Stimulated activated CD4-positive, alpha-beta T cell treated with anti-CD3 and anti-CD28 coated beads, Interleukin-4, amount 100 ng/mL, for 48 hours (primary cell): ENCODE measurements around the gene TAS2R5.
"Not testable (repeated sequence)": the region's sequence is repeated elsewhere in the genome, so short reads cannot be mapped to it uniquely, and the experiment has no call there.

Experiments used
- DNase-seq, 2 donors: peaks; one replicate each; pipeline ENCODE4 v3.0.0-alpha.2; 2020; ENCODE audit warnings: low read depth in 2 of 2

The TAS2R5 gene, protein sequence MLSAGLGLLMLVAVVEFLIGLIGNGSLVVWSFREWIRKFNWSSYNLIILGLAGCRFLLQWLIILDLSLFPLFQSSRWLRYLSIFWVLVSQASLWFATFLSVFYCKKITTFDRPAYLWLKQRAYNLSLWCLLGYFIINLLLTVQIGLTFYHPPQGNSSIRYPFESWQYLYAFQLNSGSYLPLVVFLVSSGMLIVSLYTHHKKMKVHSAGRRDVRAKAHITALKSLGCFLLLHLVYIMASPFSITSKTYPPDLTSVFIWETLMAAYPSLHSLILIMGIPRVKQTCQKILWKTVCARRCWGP

DNA sequence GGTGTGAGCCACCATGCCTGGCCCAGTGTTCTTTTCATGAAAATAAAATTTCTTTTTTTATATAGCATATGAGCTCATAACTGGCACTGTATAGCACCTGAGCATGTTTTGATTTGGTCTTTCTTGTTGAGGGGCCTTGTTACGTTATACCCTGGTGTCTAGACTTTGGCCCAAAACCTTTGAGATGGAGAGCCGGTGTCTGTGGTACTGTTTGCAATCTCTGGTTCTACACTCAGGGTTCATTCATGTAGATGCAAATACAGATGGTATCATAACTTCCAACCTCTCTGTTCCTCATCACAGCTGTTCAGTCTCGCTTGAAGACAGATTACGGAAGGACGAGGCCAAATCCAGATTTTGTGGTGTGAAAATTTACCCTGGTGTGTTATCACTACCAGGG, at the start of gene TAS2R5:
TSS of gene TAS2R5 (plus strand) at position 301 of the 400 bp plus-strand sequence. CDS start 145 bp downstream, outside the sequence.
- DNase-seq: no peak

DNA sequence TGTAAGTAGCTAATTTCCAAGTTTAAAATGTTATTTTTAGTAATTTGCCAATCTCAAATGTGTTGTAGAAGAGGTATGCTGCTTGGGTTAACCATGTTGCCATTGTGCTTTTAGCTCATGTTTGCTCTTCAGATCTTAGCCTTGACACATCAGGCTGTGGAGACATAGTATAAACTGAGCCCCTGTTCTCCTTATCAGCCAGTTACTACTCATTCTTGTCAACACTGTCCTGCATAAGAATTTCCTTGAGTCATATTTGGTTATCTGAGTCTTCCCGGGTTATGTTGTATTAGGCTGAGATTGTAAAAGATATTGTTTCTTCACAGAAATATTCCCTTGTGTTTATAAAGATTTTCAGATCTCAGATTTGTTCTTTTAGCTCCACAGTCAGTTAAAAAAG, 47.8 kb upstream of the TAS2R5 start:
- no peak for DNase-seq

DNA sequence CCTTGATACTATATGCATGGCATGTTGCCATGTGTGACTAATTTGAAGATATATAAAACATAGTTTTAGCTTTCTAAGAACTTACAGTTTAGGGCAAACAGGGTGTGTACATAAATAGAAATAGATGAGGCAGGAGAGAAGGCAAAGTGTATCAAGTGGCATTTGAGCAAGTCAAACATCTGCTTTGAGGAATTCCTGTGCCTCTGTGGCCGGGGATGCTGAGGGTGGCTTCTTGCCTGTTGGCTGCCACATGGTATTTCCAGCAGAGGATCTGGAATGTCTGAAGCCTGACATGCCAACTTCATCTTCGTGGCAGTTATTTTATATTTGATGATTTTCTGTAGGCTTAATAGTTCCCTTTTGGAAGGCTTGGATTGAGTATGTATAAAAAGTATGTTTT, 45.9 kb upstream of the TAS2R5 start:
- no peak for DNase-seq

DNA sequence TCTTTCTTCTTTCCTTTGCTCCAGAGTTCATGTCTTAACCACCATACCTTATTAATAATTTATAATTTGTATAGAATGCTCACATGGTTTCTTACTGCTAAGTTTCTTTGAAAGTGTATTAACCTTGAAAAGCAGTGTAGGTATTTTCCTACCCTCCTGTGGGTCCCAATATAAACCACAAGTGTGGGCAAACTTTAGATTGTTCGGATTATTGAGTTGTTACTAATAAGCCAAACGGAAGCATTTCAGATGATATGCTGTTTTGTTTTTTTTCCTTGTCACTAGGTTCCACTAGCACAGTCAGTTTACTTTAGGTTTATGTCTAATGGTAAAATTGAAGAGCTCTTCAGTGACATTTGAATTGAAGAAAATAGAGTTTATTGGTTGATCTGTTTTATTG, 41.6 kb upstream of the TAS2R5 start:
- DNase-seq: no peak

DNA sequence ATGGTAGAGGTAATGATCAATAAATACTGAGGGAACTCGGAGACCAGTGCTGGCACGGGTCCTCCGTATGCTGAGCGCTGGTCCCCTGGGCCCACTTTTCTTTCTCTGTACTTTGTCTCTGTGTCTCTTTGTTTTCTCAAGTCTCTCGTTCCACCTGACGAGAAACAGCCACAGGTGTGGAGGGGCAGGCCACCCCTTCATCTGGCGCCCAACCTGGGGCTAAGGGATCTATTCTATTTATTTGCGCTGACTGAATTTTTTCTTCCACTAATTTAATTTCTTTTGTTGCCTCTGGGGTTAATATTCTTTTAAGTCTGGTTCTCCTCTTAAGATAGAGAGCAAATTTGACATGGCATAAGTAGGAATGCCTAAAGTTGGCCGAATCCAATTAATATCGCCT, 38.1 kb upstream of the TAS2R5 start:
- not testable (repeated sequence) for DNase-seq

DNA sequence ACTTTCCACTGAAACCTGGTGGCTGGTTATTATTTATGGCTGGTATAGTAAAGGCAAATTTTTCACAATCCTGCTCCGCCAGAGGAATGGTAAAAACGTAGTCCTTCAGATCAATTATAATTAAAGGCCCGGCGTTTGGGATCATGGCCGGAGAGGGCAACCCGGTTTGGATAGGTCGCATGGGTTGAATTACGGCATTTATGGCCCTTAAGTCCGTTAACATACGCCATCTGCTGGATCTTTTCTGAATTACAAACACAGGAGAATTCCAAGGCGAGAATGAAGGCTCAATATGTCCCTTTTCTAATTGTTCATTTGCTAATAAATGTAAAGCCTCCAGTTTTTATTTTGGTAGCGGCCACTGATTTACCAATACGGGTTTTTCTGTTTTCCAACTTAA, 37.4 kb upstream of the TAS2R5 start:
- no peak for DNase-seq

DNA sequence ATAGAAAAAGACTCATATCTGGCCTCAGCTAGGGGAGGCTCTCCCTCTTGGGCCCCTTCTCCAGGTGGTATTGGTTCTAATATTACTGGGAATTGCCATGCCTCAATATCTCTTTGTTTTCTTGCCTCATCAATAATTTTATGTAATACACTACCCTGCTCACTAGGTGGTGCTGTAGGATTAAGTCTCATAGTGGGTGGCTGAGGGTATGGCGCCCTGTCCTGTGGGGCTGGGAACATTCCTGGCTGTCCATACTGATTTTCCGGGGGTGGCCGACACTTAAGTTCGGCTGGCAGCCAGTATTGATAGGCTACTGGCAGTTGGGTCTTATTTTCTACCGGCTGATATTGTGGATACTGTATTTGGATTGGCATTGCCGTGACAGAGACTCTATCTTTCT, 35.1 kb upstream of the TAS2R5 start:
- DNase-seq: no peak

DNA sequence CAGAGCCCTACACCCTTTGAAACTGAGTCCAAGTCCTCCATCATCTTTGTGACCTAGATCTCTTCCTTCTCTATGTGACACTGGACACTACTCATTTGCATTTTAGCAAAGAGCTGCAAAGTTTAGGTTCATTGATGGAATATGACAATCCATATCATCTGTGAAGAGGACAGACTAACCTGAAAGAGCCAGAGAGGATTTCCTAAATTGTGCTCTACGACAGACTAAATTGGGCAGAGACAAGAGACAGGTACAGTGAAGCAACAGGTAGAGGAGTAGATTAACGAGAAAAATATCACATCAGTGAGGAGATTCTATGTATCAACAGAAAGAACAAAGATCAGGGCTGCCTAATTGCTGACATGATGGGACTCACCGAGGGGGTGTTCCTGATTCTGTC, 26.2 kb upstream of the TAS2R5 start, which contains the start of gene TAS2R3:
TSS of gene TAS2R3 (plus strand) at position 301 of the 400 bp plus-strand sequence. CDS start at position 363, 62 bp downstream.
- no peak for DNase-seq

DNA sequence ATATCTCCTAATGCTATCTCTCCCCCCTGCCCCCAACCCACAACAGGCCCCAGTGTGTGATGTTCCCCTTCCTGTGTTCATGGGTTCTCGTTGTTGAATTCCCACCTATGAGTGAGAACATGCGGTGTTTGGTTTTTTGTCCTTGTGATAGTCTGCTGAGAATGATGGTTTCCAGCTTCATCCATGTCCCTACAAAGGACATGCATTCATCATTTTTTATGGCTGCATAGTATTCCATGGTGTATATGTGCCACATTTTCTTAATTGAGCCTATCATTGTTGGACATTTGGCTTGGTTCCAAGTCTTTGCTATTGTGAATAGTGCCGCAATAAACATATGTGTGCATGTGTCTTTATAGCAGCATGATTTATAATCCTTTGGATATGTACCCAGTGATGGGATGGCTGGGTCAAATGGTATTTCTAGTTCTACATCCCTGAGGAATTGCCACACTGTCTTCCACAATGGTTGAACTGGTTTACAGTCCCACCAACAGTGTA, 19.9 kb upstream of the TAS2R5 start:
- DNase-seq: not testable (repeated sequence)

DNA sequence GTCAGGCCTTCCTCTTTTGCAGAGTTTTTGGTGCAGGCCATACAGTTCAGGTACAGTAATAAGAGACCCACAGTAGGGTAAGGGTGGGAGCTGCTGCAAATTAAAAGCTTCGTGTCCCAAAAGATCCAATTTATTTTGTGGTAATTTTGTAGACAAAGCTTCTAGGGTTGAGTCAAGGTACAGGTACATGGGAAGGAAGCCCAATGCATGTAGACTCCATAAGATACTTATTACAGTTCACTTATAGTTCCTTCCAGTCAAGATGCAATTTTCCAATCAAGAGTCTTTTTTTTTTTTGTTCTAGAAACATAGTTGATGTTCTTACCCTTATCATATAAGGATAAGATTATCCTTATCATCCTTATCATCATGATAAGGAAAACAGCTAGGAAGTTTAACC, 13.6 kb upstream of the TAS2R5 start, which contains the start of gene TAS2R4:
TSS of gene TAS2R4 (plus strand) at position 301 of the 400 bp plus-strand sequence. CDS start 1,815 bp downstream, outside the sequence.
- DNase-seq: no peak

DNA sequence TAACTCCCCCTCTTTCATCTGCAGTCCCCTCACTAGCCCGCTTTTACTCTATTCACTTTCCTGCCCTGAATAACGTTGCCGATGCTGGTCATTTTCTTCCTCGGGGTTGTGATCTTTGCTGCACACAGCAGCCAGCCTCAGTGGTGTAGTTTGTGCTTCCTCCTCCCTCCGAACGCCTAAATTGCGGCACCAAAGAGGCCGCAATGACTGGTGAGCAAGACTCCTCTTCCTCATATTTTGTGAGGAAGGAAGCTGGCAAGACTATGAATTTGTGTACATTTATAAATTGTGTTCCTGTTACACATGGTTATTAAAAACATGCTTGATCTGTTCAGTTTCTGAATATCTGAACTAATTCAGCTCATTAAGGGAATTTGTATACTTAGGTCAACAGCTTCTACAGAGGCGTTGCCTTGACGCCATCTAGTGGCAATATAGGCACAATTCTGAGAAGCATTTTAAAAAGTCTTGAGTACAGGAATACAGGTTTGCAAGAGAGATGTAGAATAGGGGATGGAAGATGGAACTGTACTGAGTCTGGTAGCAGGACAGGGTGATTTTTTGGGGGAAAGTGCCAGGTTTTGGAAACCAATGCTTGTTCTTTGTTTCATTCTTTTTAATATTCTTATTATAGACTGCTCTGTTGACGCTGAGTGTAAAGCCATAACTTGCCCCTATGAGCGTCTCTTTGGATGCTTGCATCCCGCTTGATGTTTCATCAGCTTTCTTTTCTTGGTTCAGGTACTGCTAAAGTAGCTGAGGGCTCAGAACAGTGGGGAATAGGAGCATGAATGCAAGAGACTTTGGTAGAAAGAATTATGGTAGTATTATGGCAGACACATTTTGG, 4.1 kb upstream of the TAS2R5 start:
- no peak for DNase-seq

DNA sequence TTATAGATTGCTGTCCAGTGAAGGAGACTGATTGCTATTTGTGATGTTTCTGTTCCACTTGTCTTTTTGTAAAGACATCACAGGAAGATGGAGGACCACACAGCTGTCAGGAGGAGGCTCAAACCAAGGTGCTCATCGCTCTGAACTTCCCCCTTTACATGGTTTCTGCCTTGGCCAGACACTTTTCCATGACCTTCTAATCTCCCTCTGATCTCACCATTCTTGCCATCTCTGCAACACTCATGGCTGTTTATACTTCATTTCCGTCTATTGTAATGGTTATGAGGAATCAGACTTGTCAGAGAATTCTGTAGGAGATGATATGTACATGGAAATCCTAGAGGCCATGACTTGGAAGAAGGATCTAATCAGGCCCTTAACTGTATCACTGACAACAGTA, 1.7 kb upstream of the TAS2R5 start:
- DNase-seq: no peak

DNA sequence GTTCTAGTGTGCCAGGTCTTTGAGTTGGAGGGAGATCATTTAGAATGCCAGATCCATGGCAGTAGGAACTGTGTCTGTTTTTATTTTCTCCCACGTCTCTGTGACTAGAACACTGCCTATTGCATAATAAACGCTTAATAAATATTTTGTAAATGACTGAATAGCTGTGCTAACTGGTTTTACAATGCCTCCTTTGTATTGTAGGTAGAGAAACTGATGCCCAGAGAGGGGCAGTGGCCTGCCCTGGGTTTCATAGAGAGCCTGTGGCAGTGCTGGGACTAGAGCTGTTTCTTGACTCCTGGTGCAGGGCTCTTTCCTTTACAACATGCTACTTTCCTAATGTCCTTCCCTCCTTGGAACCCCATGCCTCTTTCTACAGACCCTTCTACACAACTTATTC, 2.5 kb downstream of the TAS2R5 start:
- DNase-seq: no peak

DNA sequence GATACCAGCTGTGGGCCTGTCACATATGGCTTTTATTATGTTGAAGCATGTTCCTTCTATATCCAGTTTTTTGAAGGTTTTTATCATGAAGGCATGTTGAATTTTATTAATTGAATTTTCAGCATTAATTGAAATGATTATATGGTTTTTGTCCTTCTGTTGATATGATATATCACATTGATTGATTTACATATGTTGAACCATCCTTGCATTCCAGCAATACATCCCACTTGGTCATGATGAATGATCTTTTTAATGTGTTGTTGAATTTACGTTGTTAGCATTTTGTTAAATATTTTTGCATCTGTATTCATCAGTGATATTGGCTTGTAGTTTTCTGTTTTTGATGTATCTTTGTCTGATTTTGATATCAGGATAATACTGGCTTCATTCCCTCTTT, 30.1 kb downstream of the TAS2R5 start:
- no peak for DNase-seq

DNA sequence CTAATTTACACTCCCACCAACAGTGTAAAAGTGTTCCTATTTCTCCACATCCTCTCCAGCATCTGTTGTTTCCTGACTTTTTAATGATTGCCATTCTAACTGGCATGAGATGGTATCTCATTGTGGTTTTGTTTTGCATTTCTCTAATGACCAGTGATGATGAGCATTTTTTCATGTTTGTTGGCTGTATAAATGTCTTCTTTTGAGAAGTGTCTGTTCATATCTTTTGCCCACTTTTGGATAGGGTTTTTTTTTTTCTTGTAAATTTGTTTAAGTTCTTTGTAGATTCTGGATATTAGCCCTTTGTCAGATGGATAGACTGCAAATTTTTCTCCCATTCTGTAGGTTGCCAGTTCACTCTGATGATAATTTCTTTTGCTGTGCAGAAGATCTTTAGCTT, 32.4 kb downstream of the TAS2R5 start:
- DNase-seq: not testable (repeated sequence)

DNA sequence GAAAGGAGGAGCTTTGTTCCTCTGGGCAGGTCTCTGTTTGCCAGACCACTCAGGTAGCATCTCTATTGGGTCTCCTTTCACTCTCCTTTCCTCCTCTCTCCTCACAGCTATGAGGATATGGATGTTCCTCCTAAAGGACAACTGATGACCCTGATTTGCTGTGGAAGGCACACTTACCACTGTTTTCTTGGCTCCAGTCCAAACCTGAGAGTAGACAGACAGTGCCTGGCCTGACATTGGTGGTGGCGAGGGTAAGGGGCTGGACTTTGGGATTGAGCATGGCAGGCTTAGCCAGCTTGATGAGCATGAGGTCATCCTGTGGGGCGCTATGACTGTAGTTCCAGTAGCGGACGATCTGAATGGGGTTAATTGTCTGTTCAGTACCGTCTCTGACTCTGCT, 47.7 kb downstream of the TAS2R5 start:
- no peak for DNase-seq

DNA sequence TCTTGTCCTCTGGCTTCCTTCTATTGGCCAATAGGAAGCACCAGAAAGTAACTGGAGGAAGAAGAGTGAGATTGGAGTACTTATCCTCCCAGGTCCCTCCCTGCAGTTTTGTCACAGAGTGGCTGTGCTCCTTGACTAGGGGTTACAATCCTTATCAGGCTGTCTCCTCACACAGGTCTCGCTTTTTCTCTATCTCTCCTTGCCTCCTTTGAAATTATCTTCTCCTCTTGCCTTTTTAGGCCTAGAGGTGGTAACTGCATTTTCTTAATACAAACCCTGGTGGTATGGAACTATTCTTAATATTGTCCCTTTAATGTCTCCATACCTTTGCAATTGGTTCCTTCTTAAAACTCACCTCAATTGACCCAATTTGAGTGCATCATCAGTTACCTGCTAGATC, 48.6 kb downstream of the TAS2R5 start:
- DNase-seq: no peak

DNA sequence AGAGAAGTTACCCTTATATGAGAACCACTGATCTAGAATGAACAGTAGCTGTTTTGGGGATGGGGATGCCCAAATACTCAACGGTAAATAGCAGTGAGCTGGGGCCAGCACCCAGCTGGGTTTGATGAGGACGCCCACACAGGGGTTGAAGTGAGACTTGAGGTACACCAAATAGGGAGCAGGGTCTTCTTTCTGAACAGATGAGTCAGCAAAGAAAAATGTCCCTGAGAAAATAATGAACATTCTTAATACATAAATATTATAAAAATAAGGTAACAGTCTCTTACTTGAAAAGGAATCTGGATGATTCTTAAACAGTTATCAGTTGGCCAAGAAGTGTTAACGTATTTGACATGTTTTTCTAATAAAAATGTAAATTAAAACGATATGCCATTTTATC, 49.2 kb downstream of the TAS2R5 start:
- no peak for DNase-seq

DNA sequence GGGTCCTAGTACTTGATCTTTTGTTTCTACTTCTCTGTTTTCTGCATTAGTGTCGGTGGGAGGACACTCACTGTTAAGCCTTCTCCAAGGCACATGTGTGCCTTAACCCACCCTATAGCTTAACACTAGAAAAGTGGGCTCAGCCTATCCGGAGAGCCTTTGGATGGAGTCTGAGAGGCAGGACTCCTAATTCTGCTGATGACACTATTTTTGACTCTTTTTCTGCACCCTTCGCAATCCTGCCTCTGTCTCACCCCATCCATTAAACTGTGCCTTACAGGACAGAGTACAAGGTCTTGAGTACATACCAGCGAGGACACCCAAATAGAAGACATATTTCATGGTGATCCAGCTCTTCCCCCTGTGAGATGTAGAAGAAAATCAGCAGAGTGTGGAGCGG, 50.7 kb downstream of the TAS2R5 start:
- DNase-seq: no peak
